RWPE2 (cell line): ENCODE data around the gene RPL41.

Source experiments
- ATAC-seq: fragments of 200-7000 bp; cut with Tn5 transposase; 3 replicates; pipeline ENCODE4 v1.9.1; 2021; ENCODE audit warnings: low read depth
- DNase-seq: peaks from one replicate; pipeline ENCODE4 v3.0.0-alpha.2; 2020; ENCODE audit warnings: low spot score
- H3K27ac ChIP-seq: fragments of 450-650 bp; 2 replicates; pipeline ENCODE4 v1.5.1; 2017; ENCODE audit warnings: mild to moderate bottlenecking; ENCODE audit not compliant: poor library complexity, severe bottlenecking
- H3K27me3 ChIP-seq: fragments of 250-450 bp; sonication (Bioruptor Pico); 2 replicates; pipeline ENCODE4 v1.5.1; 2021; ENCODE audit warnings: mild to moderate bottlenecking, moderate library complexity; ENCODE audit not compliant: insufficient read depth, poor library complexity, severe bottlenecking
- H3K36me3 ChIP-seq: fragments of 250-450 bp; sonication (Bioruptor Pico); 2 replicates; pipeline ENCODE4 v1.5.1; 2020; ENCODE audit warnings: low read depth, mild to moderate bottlenecking, moderate library complexity
- H3K4me1 ChIP-seq: fragments of 250-450 bp; sonication (Bioruptor Pico); 2 replicates; pipeline ENCODE4 v1.5.1; 2021; ENCODE audit warnings: mild to moderate bottlenecking, moderate library complexity; ENCODE audit not compliant: insufficient read depth, poor library complexity, severe bottlenecking
- H3K4me3 ChIP-seq: fragments of 250-450 bp; sonication (Bioruptor Pico); 2 replicates; pipeline ENCODE4 v1.5.1; 2021; ENCODE audit warnings: mild to moderate bottlenecking, moderate library complexity; ENCODE audit not compliant: severe bottlenecking
- H3K9me3 ChIP-seq: fragments of 250-450 bp; sonication (Bioruptor Pico); 2 replicates; pipeline ENCODE4 v1.5.1; 2021; ENCODE audit warnings: mild to moderate bottlenecking, moderate library complexity; ENCODE audit not compliant: severe bottlenecking
- TF ChIP-seq, protein P1 (sequence below): fragments of 450-650 bp; IDR thresholded peaks from one replicate; pipeline ENCODE4 v1.5.1; 2017; ENCODE audit warnings: mild to moderate bottlenecking, moderate library complexity; ENCODE audit not compliant: poor library complexity, severe bottlenecking

RPL41 gene

DNA sequence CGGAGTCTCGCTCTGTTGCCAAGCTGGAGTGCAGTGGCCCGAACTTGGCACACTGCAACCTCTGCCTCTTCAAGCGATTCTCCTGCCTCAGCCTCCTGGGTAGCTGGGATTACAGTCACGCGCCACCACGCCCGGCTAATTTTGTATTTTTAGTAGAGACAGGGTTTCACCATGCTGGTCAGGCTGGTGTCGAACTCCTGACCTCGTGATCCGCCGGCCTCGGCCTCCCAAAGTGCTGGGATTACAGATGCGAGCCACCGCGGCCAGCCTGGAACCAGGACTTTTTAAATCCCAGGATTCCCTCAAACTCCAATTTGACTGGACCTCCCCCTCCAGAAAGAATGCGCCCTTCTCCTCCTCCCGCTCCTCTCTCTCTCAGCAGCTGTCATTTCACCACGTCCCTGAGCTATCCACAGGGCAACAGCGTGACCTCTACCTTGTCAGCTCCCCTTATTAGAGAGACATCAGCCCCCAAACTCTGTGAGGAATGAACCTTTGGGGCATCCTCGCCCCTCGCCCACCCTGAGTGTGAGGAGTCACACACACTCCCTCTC is 13.6 kb downstream of the RPL41 start:
- ATAC-seq (no peak), DNase-seq (no peak)
- TF ChIP-seq, protein P1, sequence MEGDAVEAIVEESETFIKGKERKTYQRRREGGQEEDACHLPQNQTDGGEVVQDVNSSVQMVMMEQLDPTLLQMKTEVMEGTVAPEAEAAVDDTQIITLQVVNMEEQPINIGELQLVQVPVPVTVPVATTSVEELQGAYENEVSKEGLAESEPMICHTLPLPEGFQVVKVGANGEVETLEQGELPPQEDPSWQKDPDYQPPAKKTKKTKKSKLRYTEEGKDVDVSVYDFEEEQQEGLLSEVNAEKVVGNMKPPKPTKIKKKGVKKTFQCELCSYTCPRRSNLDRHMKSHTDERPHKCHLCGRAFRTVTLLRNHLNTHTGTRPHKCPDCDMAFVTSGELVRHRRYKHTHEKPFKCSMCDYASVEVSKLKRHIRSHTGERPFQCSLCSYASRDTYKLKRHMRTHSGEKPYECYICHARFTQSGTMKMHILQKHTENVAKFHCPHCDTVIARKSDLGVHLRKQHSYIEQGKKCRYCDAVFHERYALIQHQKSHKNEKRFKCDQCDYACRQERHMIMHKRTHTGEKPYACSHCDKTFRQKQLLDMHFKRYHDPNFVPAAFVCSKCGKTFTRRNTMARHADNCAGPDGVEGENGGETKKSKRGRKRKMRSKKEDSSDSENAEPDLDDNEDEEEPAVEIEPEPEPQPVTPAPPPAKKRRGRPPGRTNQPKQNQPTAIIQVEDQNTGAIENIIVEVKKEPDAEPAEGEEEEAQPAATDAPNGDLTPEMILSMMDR = no peak
- Histone ChIP-seq H3K36me3 (peaks cover 52% of the 10 kb centered on the region), H3K27me3 (no peaks in the 10 kb centered on the region), H3K4me1 (peaks cover 18% of the 10 kb centered on the region), H3K4me3 (no peak overlapping the region), H3K9me3 (no peaks in the 10 kb centered on the region), H3K27ac (peak overlapping the region; percentile 70)

DNA sequence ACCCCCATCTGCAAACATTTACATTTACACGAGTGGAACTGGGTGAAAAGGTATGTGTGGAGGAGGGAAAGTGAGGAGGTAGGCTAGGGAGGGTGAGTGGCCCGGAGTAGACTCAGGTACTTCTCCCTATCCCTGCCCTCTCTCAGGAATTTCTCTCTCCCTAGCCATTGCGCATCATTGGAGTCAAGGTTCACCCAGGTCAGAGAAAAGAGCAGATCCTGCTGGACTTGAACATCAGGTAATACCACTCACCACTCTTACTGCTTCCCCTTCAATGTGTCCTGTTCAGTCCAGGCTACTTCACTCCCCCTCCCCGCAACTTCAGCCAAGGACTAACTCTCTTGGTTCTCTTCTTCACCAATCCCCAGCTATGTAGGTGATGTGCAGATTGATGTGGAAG is 14.4 kb downstream of the RPL41 start:
- TF ChIP-seq, protein P1 = no peak
- H3K27ac ChIP-seq = no peak overlapping the region
- ATAC-seq (no peak), DNase-seq (no peak)
- no peak overlapping the region for H3K4me3 ChIP-seq
- H3K9me3 ChIP-seq = no peaks in the 10 kb centered on the region
- H3K4me1 ChIP-seq = peaks cover 17% of the 10 kb centered on the region
- peaks cover 58% of the 10 kb centered on the region for H3K36me3 ChIP-seq
- no peaks in the 10 kb centered on the region for H3K27me3 ChIP-seq

DNA sequence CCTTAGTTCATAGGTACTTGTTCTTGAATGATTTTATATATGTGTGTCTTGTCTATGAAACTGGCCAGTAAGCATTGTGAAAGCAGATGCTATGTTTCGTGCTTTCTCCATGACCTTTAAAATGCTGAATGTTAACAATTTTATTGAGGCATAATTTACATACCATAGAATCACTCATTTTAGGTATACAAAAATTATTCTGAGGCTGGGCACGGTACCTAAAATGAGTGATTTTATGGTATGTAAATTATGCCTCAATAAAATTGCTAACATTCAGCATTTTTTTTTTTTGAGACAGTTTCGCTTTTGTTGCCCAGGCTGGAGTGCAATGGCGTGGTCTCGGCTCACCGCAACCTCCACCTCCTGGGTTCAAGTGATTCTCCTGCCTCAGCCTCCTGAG is 18.5 kb downstream of the RPL41 start:
- H3K27me3 ChIP-seq = no peaks in the 10 kb centered on the region
- H3K9me3 ChIP-seq = no peaks in the 10 kb centered on the region
- TF ChIP-seq, protein P1 = no peak
- ATAC-seq (no peak), DNase-seq (no peak)
- peaks cover 97% of the 10 kb centered on the region for H3K36me3 ChIP-seq
- H3K4me1 ChIP-seq = no peaks in the 10 kb centered on the region
- no peak overlapping the region for H3K4me3 ChIP-seq
- no peak overlapping the region for H3K27ac ChIP-seq

DNA sequence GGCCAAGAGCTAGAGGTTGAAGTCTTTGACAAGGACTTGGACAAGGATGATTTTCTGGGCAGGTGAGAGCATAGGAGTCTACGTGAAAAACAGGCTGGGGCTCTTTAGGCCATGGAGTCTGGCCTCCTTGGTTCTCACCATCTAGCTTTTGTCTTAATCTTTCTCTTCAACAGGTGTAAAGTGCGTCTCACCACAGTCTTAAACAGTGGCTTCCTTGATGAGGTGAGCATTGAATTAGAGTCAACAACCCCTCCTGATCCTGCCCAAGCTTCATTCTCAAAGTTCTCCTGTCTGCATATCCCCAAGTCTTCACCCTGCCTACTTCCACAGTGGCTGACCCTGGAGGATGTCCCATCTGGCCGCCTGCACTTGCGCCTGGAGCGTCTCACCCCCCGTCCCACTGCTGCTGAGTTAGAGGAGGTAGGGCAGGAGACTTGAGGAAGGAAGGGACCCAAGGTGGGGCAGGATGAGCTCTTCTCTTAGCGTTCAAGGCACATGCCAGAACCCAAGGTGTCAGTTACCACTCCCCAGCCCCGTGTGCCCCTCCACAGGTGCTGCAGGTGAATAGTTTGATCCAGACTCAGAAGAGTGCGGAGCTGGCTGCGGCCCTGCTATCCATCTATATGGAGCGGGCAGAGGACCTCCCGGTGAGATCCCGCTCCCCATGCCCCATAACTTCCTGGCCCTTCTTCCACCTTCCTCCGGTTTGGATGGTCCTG is 21.6 kb downstream of the RPL41 start:
- TF ChIP-seq, protein P1 = no peak
- no peak overlapping the region for H3K27ac ChIP-seq
- peaks cover 95% of the 10 kb centered on the region for H3K36me3 ChIP-seq
- DNase-seq (no peak), ATAC-seq (no peak)
- H3K9me3 ChIP-seq = no peaks in the 10 kb centered on the region
- no peaks in the 10 kb centered on the region for H3K27me3 ChIP-seq
- H3K4me1 ChIP-seq = no peaks in the 10 kb centered on the region
- H3K4me3 ChIP-seq = no peak overlapping the region
